A549 (cell line): Measurements from ENCODE around the gene ANKRD13A.

Source experiments
- CEBPB ChIP-seq, 2 experiments: fragments of >200 bp in 1 of 2; sonication (Bioruptor Twin) in 1 of 2; formaldehyde crosslinking in 1 of 2; IDR thresholded peaks; 2 replicates each; pipeline ENCODE4 v1.6.1; 2012 to 2016
- CTCF ChIP-seq: fragments of >200 bp; sonication (Bioruptor Twin); formaldehyde crosslinking; IDR thresholded peaks from 3 replicates; pipeline ENCODE4 v1.5.1; 2016
- FOSL2 ChIP-seq, 2 experiments: fragments of 450-650 bp in 1 of 2; fragments of >200 bp in 1 of 2; sonication (Bioruptor Twin) in 1 of 2; formaldehyde crosslinking; IDR thresholded peaks; 2 replicates each; pipeline versions ENCODE4 v1.5.0 to v1.6.1; 2016 to 2020; ENCODE audit warnings: mild to moderate bottlenecking in 1 of 2, moderate library complexity in 1 of 2
- KDM5A ChIP-seq: fragments of 200-600 bp; sonication (generic); IDR thresholded peaks from 2 replicates; pipeline ENCODE4 v1.6.1; 2016; ENCODE audit warnings: antibody characterized with exemption, mild to moderate bottlenecking
- MAX ChIP-seq: IDR thresholded peaks from 2 replicates; pipeline ENCODE4 v1.6.1; 2012
- PBX3 ChIP-seq: IDR thresholded peaks from 2 replicates; pipeline ENCODE4 v1.6.1; 2012
- POLR2A ChIP-seq: IDR thresholded peaks from 2 replicates; pipeline ENCODE4 v1.6.1; 2012; ENCODE audit warnings: mild to moderate bottlenecking, low read length
- RAD21 ChIP-seq, 2 experiments: fragments of >200 bp in 1 of 2; sonication (Bioruptor Twin) in 1 of 2; formaldehyde crosslinking in 1 of 2; IDR thresholded peaks in 1 of 2; conservative IDR thresholded peaks in 1 of 2; 2 replicates in 1 of 2; 3 replicates in 1 of 2; pipeline ENCODE4 v1.6.1; 2012 to 2018; ENCODE audit warnings: inconsistent platforms in 1 of 2
- REST ChIP-seq: fragments of 200-600 bp; sonication (generic); IDR thresholded peaks from 2 replicates; pipeline ENCODE4 v1.6.1; 2016; ENCODE audit warnings: antibody characterized with exemption, mild to moderate bottlenecking, moderate library complexity

DNA sequence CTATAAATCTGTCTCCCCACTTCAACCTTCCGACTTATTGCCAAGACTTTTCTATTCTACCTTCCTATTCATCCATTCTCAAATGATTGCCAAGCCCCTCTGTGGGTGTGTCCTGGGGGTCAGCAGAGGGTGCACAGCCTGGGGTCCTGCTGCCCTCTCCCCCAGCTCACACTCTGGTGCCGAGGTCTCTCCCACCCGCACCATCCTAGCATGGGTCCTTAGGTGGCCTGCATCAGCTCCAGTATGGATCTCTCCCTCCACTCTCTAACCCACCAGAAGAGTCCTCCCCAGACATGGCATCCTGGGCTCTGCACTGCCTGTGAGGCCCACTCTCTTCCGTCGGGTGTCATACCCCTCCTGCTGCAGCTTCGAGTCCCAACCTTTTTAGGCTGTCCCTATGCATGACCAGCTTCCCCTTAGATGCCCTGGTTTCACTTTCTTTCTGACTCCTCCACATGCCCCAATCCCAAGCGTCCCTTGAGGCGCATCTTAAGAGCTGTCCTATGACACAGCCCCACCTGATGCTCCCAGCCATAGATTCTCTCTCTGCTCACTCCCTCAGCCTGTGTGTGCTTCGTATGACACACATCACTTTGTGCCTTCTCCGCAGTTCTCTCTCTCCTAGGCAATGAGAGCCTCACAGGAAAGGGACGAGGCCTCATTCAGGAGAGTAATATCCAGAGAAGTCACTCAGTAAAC is 46.9 kb upstream of the ANKRD13A start:
- TF ChIP-seq PBX3 = no peak
- TF ChIP-seq CTCF = no peak
- no peak for TF ChIP-seq POLR2A
- no peak for TF ChIP-seq RAD21 (conservative IDR thresholded peaks at IDR 0.05 in 1 of 2, IDR thresholded peaks at IDR 0.05 in 1 of 2)
- no peak for TF ChIP-seq KDM5A
- TF ChIP-seq MAX = no peak
- no peak for TF ChIP-seq CEBPB (IDR thresholded peaks at IDR 0.05)
- TF ChIP-seq REST = no peak
- no peak for TF ChIP-seq FOSL2 (IDR thresholded peaks at IDR 0.05)
- TF ChIP-seq FOSL2 (CRISPR knock-in tag; IDR thresholded peaks at IDR 0.05) = no peak
